Hematopoietic multipotent progenitor cell (in vitro differentiated cells): ENCODE data around the gene ZFY. TPM values are rescaled to one million over a fixed set of nuclear protein-coding genes. Genes with fewer than 3 reads are reported as not detected.
A peak's percentile ranks its signal among the peaks of the same experiment; 100 is the strongest.

ENCODE experiments used
- DNase-seq, 3 donors: peaks; one replicate each; pipeline ENCODE4 v3.0.0-alpha.2; 2011 to 2015; ENCODE audit warnings: low read depth in 2 of 3, low spot score in 2 of 3
- total RNA-seq: library from RNA; depleted of rRNA; stranded (reverse); fragments of >200 nt; gene quantifications from one replicate; pipeline ENCODE4 v1.2.3, GENCODE V29; 2012

The ZFY gene
- total RNA-seq, result 14.8 TPM

DNA sequence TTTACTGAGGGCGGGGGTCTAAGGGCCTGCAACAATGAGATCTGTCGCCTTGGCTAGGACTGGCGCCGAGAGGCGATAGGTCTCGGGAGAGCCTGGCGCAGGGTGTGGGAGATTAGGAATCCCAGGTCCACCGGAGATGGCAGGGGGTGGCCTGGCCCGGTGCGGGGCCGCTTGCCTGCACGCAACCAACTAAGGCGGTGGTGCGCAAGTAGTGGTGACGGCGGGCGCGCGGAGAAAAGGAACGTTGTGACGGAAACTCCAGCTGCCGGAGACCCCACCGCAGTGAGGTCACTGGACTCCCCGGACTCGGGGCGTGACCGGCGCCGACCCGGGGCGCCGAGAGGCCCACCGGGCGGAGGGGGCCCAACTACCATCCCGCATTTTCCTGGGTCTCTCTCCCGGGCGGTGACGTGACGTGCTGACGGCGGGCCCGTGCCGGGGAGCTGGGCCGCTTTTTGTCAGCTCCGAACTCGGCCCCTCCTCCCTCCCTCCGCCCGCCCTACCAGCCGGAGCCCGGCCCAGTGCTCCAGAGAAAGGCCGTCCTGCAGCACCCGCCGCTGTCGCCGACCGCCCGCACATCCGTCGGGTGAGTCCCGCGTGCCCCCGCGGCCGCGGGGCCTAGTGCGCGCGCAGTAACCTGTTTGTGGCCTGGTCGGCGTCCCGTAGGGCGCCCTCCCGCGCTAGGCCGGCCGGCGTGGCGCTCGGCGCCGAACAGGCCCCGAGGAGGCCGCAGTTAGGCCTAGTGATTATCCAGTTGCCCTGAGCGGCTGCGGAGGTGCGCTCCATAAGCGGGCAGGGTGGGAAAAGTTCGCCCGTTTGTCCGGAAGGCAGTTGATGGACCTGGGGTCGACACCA lies at the start of gene ZFY:
TSS of gene ZFY (plus strand) at position 521 of the 855 bp plus-strand sequence. CDS start 18,556 bp downstream, outside the sequence.
- peak in 2 of 3 donors; percentile 62 to 71 for DNase-seq

DNA sequence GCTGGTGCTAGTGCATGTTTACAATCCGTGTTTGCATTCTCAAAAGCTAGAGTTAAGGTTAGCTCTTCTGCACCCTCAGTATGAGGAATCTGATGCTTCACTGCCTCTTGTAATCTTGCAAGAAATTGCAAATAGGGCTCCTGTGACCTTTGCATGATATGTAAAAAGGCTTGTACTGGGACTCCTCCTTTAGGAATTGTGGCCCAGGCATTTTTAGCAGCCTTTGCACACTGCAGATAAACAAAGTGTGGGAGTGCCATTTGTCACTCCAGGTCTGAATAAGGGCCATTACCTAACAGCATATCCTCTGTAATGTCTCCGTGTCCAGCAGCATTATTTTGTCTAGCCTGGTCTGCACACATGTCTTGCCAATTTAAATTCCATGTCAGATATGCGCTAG lies 49.3 kb upstream of the ZFY start:
- no peak for DNase-seq

DNA sequence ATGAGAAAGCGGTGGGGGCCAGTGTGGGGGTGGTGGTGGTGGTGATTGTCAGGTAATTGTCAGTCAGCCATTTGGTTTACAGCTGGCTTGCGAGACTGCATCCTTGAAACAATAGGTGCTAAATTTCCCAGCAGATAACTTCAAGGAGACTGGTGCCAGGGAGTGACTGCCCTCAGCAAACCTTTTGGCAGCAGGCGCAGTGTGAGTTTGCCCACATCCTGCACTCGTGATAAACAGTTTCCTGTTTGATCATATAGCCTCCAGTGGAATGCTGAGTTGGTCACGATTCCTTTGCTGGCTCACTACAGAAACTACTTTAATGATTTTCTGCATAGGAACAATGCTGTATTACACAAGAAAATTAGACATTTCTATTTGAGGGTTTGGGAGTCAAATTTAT lies 47.8 kb upstream of the ZFY start:
- no peak for DNase-seq

DNA sequence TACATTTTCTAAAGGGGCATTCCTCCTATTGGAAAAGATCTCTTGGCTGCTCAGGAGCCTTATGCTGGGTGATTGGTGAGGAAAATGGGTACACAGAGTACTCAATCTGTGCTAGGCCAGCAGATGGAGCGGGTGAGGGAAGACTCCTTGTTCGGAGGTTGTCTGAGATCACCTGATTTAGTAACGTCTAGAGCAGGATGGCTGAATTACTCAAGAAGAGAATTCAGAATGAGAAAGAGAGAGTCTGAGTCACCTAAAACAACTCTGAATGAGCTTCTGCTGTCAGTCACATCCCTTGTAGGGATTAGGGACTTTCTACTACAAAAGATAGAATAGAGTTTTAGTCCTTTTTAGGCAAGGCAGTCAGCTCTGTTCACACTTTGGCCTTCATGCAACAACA lies 47.2 kb upstream of the ZFY start:
- no peak for DNase-seq

DNA sequence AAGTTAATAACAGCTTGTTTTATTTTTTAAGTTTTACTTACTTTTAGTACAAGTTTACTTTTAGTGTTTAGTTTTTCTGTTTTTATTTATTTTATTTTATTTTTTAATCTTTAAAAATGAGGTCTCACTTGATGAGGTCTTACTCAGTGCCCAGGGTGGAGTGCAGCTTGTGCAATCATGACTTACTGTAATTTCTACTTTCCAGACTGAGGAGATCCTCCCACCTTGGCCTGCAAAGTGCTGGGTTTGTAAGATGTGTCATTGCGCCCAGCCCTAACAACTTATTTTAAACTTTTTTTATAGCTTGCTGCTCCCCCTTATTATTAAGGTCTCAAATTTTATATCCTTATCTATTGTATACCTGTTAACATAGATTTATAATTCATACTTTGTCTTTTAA lies 41.7 kb upstream of the ZFY start:
- no peak for DNase-seq

DNA sequence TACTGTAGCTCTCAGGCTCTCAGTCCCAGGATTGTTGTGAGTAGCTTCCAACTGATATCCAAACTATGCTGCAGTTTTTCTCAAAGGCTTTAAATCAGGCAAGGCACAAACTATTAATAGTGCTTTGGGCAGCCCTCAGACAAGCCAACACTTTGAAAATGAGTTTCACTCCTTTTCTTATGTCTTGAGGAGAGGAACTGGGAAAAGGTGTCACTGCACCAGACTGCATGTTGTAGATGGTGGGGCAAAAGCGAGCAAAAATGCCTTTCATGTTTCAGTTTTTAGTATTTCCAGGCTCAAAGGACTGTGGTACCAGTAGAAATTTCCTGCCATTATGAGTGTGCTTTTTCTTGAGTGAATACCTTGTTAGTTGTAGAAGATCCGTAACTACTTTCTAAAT lies 39.1 kb upstream of the ZFY start:
- DNase-seq, result no peak

DNA sequence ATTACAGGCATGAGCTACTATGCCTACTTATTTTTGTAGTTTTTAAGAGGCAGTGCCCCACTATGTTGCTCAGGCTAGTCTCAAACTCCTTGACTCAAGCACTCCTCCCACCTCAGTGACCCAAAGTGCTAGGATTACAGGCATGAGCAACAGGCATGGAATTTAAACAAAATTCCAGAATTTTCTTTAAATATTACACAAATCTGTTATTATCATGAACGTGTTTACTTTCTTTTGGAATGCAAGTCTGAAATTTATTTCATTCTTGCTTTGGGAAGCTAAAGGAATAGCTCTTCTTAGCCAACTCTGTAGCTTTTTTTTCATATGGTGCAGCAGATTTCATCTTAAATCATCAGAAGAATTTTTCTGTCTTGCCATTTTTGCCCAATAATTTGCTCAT lies 27.8 kb upstream of the ZFY start:
- DNase-seq, result no peak

DNA sequence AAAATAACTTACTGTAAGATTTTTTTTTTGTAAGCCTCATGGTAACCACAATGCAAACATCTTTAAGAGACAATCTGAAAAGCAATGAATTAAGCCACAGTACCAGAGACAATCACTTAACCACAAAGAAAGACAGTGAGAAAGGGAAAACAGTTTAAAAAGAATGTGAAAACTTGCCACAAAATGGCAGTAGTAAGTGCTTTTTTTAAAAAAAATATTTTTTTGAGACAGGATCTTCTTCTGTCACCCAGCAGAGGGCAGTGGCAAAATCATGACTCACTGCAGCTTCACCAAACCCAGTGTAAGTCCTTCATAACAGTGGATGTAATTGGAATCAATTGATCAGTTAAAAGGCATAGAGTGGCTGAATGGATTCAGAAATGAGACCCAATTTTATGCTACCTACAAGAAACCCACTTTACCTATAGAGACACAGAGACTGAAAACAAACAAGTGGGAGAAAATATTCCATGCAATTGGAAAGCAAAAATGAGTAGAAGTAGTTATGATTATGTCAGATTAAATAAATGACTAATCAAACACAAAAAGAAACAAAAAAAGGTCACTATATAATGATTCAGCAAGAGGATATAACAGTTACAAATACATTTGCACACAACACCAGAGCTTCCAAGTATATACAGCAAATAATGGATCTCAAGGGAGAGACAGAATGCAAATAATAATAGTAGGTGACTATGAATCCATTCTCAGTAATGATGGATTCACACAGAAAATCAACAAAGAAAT lies 21.9 kb upstream of the ZFY start:
- DNase-seq, result peak in 2 of 3 donors; percentile 33 to 55

DNA sequence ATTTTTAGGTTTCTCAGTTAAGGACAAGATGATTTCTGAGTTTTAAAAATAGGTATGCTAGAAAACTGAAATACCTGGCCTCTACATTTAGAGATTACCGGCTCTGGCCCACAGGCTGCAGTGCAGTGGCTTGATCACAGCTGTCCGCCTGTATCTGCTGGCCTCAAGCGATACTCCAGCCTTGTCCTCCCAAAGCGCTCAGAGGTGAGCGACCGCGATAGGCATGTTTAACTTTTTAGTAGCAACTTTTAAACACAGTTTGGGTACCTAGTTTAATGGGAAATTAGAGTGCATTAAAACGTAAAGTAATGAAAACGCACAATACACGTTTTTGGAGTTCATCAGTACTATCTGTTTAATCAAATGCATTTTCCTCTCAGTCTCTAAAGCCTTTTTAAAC lies 1.1 kb upstream of the ZFY start:
- DNase-seq, result peak in 1 of 3 donors; percentile 5

DNA sequence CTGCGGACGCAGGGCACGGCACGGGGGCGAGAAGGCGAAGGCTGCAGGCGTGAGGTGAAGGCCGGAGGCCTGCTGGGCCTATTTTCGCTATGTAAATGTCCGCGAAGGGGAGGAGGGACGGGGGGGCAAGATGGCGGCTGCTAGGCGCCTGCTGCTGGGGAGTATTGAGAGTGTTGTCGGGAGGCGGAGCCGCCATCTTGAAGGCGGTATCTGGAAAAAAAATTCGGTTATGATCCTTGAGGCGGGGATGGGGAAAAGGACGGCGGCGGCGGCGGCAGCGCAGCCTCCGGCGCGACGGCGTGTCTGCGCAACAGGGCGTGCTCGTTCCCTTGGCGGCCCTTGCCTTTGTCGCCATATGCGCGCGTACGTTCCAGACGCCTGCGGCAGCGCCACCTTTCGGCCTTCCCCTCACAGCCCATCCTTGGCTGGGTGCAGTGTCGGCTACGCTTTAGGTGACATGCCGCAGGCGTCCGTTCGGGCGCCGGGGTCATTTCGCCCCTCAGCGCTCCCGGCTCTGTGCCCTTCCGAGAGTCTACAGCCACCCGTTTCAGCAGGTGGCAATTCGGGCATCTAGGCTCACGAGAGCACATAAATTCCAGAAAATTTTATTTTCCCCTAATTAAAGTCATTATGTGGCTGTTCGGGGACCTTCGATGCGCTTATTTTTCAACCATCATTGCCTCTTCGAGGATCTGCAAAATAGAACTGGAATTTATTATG lies 695 bp downstream of the ZFY start:
- peak in 2 of 3 donors; percentile 85 to 93 for DNase-seq

DNA sequence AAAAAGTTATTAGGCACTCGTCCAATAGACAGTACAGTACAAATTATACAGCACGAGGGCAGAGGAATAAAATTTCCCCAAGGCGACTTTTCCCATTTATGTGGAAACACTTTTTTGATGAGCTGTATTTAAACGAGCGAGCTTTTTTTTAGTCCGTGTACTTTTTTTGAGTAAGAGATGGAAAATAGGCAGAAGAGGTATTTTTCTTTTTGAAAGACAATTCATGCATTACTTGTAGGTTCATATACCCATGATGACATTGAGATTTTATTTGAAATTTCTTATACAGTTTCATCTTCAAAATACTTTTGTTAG lies 1.2 kb downstream of the ZFY start:
- no peak for DNase-seq

DNA sequence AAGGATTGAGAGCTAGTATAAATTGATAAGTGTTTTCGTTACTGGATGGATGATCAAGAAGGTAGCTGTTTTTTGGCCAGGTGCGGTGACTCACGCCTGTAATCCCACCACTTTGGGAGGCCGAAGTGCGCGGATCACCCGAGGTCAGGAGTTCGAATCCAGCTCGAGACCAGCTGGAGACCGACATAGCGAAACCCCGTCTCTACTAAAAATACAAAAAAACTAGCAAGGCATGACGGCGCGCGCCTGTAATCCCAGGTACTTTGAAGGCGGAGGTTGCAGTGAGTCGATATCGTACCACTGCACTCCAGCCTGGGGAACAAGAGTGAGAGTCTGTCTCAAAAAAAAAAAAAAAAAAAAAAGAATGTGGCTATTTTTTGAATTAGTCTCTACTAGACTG lies 2.0 kb downstream of the ZFY start:
- no peak for DNase-seq

DNA sequence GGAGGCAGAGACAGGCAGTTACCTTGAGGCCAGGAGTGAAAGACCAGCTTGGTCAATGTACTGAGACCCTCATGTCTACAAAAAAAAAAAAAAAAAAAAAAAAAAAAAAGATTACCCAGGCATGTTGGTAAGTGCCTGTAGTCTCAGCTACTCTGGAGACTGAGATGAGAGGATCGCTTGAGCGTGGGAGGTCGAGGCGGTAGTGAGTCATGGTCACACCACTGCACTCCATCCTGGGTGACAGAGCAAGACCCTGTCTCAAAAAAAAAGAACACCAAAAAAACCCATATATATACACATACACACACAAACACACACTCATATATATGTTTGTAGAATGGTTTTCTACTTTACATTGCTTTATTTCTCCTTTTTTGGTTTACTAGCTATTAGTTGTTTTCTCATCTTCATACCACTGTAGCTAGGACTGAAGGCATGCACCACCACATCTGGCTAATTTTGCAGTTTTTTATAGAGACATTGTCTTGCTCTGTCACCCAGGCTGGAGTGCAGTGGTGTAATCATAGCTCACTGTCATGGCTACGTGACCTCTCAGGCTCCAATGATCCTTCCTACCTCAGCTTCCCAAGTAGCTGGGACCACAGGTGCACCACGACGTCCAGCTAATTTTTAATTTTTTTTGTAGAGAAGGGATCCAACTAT lies 14.5 kb downstream of the ZFY start:
- DNase-seq, result no peak

DNA sequence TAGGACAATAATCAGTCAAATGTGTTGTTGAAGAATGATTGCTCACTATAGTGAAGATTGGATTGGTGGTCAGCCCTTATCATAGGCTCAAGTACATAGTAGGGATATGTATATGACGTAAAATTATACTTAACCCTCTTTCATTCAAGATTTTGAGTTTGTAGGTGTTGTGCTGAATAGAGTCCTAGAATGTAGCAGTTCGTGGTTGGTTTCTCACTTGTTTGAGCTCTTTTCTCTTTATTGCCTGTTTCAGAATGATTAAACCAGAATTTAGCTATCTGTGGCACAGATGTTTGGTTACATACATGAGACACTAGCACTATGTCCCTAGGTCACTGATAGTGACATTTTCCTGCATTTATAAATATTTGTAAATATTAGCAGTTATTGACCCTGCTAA lies 15.5 kb downstream of the ZFY start:
- no peak for DNase-seq

DNA sequence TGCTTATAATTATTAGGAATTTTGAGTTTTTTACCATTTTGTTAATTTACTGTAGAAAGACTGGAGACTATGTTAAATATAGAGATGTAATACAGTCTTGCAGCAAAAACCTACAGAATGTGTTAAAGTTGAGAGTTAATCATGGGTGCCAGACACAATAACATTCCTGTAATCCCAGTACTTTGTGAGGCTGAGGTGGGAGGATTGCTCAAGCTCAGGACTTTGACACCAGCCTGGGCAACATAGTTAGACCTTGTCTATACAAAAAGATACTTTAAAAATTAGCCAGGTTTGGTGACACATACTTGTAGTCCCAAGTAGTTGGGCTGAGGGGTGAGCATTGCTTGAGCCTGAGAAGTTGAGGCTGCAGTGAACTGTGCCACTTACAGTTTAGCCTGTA lies 17.7 kb downstream of the ZFY start:
- DNase-seq, result no peak

DNA sequence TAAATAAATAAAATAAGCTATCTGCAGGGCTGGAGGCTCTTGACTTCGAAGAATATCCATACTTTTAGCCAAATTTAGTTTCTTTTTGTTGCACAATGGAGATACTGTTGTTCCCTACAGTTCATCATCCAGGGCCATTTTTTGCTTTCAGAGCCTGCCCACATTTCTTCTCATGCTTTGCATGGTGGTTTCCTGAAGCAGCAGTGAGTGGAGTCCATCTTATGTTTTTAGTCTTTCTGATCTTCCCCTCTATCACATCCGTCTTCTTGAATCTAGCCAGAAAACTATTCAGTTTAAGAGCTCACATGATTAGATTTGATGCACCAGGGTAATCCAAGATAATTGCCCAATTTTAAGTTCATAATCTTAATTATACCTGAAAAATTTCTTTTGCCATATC lies 19.6 kb downstream of the ZFY start:
- no peak for DNase-seq

DNA sequence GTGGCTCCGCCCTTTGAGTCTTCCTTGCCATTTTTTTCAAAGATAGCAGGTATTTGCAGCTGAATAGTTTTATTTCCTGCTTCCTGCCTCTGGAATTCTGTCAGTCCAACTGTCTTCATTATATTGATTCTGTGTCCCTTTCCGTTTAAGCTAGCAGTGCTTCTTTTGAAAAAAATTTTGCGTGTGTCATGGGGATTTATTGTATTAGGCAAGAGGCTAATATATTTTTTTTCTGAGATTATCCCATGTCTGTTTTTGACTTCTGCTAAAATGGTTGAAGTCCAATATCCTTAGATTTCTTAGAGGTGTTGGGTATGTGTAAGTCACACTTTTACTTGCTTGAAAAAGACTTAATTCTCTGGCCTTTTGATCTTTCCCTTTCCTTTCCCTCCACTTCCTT lies 20.4 kb downstream of the ZFY start:
- no peak for DNase-seq

DNA sequence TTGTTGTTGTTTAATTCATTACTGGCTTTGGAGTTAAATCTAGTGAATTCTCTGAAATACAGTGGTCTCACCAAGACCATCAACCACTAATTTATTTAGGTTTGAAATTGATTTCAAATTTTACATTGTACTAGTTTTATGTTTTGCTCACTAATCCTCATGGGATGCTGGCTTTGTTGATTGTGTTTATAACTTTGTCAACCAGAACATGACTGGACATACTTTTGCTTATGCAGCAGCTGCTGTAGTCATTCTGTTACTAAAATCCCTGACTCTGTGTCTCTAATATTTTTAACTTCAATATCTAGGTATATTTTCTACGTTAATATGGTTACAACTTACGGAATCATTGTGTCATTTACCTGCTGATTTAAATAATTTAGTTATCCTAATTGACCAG lies 26.9 kb downstream of the ZFY start:
- no peak for DNase-seq

DNA sequence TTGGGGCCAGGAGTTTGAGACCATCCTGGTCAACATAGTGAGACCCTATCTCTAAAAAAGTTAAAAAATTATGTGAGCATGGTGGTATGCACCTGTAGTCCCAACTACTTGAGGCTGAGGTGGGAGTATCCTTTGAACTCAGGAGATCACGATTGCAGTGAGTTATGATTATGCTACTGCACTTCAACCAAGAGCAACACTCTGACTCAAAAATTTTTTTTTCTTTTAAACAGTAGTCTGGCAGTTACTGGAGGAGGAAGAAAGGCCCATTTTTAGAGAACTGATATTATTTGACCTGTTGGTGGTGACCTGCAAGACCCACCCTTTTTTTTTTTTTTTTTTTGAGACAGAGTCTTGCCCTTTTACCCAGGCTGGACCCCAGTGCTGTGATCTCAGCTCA lies 29.6 kb downstream of the ZFY start:
- DNase-seq, result no peak

DNA sequence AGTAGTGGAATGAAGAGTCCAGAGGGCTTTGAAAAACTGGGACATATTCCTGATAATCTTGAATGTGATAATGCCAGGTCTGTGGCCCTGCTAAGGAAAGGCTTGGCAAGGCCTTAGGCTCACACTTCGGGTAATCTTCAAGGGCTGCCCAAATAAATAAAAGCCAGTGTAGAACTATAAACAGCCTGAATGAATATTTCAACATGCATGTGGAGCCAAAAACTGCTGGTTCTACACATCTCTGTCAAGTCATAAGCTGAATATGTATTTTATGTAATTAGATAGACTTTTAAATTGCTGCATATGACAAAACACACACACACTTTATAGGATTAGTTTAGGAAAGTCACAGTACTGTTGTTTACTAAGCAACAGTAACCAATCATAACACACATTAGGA lies 30.4 kb downstream of the ZFY start:
- no peak for DNase-seq

DNA sequence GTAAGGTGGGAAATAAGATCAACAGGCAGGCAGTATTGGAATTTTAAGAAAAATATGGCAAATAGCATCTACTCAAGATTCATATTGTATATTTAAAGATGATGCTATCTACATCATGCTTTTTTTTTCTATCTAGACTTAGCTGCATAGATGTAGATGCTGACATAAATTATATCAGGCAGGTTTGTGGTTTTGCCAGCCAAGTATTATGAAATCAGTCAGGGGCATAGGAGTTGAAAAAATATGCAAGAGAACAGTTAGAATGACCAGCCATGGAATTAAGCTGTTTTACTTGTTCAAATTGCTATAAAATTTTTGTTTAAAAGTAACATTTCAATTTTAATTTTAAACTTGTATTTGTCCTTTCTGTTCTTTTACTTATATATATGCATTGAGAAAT lies 34.4 kb downstream of the ZFY start:
- DNase-seq, result peak in 2 of 3 donors; percentile 26 to 64
